HG03060 (cell line): ENCODE results near the gene UAP1L1.

Source experiments
- ATAC-seq: cut with Tn5 transposase; IDR thresholded peaks from one replicate; pipeline ENCODE4 v1.9.1; 2021; ENCODE audit warnings: low read depth, moderate number of reproducible peaks; ENCODE audit not compliant: unreplicated experiment

UAP1L1 gene

GRCh38 chr9:137089232-137089947 is 12.1 kb downstream of the UAP1L1 start:
- ATAC-seq, result no peak

- no peak for ATAC-seq
These were observed 18.6 kb downstream of the UAP1L1 start for GRCh38 chr9:137095664-137096517.

DNA sequence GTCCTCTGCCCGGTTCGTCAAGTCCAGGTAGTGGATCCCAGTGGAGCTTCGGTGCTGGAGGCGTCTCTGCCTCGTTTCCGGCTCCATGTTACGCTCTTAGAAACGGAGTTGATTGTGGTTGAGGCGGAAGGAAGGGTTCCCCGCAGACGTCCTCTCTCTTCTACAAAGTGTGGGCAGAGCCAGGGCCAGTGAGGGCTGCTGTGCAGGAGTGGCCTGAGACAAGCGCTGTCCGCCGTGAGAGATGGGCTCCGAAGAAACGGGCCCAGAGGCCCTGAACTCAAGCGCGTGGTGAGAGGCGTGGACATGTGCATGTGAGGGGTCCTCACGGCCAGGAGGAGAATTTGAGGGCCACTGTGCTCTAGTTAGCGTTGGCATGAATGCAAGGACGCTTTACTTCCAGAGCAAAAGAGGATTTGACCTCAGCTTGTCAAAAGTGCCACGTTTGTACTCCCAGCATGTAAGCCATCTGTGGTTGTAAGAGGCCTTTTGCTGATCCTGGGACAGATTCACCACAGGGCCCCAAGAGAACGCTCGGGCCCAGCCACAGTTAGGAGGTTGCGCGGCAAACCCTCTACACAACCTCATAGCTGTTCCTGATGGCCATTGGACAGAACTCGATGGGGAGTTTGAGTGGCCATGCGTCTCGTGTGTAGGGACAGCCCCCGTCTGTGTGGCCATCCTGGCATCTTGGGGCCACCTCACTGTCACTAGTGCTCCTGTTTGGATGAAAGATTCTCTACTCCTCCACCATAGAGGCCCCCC is 19.6 kb downstream of the UAP1L1 start:
- ATAC-seq, result no peak

DNA sequence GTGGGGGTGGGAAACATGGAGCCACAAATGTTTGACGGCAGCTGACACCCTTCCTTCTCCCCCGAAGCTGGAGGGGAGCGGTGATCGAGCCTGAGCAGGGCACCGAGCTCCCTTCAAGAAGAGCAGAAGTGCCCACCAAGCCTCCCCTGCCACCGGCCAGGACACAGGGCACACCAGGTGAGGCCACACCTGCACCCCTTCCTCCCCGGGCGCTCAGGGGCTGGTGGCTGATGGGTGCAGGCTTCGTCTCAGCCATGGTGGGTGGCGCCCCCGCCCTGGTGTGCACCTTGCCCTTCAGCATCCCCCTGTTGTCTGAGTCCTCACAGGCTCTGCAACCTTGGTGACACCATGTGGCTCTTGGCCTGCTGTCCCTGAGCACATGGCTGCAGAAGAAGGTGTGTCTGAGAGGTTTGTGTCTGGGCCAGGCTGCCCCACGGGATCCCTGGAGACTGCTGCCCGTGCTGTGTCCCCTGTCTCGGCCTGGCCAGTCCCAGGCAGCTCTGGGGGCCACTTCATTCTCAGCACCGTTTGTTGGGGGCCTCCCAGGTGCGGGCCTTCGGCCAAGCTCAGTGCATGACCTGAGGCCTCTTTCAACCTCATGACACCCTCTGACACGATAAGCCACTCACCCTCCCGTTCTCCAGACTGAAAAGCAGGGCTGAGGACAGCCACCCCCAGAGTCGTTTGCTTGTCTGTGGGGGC is 20.6 kb downstream of the UAP1L1 start:
- ATAC-seq, result no peak

DNA sequence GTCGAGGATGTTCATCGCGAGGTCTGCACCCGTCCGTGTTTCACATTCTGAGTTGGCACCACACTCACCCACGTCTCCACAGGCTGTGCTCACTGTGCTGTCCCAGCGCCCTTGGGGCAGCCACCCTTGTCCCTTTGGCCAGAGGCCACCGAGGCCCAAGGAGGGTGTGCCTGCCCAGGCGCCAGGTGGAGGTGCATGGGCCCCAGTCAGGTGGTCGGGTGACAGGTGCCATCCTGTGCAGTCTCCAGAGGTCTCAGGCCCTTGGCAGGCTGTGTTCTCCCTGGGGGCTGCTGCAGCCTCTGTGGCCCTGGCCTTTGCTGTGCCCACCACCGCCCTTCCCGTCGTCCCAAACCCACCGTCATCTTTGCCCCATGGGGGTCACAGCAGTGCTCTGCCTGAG is 21.9 kb downstream of the UAP1L1 start:
- no peak for ATAC-seq

GRCh38 chr9:137103206-137103999 is 26.1 kb downstream of the UAP1L1 start:
- ATAC-seq, result no peak

DNA sequence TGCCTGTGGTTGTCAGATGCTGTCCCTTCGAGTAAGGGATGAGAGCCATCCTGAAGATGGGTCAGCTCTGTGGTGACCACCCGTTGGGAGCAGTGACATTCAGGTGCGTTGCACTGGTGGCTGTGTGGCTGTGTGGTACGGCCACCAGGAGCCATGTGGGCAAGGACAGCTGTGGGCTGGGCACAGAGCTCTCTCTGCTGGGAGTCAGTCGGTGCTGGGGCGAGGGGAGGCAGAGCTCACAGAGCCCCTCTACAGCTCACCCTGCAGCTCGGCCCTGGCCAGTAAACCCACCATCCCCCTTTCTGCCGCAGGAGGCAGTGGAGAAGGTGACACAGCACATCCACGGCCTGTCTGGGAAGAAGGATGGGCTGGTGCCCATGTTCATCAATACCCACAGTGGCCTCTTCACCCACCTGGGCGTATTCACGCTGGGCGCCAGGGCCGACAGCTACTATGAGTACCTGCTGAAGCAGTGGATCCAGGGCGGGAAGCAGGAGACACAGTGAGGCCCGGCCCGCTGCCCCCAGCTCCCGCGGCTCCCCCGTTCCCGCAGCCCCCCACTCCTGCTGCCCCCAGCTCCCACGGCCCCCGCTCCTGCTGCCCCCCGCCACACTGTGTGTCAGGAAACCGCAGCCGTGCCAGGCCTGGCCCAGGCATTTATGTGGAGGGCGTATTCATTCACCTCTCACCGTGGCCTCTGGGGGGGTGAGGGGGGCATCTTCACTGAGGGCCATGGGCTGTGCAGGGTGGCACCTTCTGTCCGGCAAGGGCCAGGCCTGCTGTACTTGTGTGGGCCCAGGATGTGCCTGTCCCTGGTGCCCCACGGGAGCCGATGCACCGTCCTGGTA is 28.7 kb downstream of the UAP1L1 start:
- no peak for ATAC-seq

DNA sequence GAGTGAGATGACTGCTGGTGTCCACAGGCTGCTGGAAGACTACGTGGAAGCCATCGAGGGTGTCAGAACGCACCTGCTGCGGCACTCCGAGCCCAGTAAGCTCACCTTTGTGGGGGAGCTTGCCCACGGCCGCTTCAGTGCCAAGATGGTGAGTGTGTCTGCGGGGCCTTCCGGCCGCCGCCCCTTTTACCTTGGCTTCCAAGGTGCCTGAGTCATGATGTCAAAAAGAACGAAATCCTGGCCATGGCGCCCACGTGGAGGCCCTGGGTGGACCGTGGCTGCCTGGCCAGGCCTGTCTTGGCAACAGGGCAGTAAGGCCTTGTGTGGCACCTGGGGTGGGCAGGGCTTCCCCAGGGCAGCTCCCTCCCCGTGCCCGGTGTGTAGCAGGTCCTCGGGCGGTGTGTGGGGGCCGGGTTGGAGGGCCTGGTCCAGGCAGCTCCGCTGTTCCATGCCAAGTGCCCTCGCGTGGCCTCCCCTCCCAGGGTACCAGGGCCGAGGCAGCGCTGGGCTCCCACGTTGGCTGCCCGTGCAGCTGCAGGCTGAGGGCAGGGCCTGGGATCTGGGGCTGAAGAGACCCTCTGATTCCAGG is 29.4 kb downstream of the UAP1L1 start:
- no peak for ATAC-seq

DNA sequence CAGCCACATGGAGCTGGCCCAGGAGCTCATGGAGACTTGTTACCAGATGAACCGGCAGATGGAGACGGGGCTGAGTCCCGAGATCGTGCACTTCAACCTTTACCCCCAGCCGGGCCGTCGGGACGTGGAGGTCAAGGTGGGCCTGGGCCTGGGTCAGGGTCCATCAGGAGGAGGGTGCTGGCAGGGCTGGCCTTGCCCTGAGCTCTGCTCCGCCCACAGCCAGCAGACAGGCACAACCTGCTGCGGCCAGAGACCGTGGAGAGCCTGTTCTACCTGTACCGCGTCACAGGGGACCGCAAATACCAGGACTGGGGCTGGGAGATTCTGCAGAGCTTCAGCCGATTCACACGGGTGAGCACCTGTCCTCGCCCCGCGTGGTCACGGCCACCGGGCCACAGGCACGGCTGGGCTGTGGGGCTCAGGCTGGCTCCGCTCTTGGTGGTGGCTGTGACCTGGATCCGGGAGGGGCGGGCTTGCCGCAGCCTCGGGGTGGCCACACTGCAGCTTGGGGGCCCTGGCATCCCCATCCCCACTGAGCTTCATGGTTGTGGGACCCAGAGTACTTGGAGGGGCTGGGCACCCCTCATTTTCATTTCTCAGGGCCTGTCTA is 30.1 kb downstream of the UAP1L1 start:
- ATAC-seq, result no peak

- ATAC-seq, result no peak
These were observed 30.7 kb downstream of the UAP1L1 start for GRCh38 chr9:137107982-137108381.

GRCh38 chr9:137108608-137109249 is 31.4 kb downstream of the UAP1L1 start:
- ATAC-seq, result no peak

GRCh38 chr9:137109250-137110146 is 32.2 kb downstream of the UAP1L1 start:
- ATAC-seq, result no peak

DNA sequence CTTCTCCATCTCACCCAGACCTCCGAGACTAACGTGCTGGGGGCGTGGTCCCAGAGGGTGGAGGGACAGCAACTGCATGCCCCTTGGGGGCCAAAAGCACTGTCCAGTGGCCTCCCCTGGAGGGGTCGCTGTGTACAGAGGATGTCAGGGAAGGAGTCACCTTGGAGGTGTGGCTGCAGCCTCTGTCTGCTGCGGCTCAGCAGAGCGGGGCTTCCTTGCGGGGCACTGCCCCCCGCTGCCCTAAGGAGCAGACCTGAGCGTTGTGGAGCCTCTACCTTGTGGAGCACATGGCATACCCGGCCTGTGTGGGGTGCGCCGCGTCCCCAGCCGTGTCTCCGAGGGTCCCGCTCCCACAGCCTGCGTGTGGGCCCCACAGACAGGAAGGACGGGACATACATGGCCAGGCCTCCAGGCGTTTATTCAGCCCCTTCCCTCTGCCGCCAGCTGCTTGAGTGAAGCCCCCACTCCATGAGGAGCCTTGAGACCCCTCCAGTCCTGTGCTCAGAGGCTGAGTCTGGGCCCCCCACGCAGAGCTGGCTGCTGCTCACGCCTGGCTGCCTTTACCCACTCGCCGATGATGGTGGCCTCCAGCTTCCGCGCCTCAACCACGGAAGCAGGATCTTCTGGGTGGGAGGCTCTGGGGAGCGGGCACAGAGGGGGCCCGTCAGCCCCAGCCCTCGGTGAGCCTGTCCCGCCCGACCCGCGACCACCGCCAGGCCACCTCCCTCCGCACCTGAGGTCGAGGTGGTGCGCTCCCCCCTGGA is 33.0 kb downstream of the UAP1L1 start:
- no peak for ATAC-seq

DNA sequence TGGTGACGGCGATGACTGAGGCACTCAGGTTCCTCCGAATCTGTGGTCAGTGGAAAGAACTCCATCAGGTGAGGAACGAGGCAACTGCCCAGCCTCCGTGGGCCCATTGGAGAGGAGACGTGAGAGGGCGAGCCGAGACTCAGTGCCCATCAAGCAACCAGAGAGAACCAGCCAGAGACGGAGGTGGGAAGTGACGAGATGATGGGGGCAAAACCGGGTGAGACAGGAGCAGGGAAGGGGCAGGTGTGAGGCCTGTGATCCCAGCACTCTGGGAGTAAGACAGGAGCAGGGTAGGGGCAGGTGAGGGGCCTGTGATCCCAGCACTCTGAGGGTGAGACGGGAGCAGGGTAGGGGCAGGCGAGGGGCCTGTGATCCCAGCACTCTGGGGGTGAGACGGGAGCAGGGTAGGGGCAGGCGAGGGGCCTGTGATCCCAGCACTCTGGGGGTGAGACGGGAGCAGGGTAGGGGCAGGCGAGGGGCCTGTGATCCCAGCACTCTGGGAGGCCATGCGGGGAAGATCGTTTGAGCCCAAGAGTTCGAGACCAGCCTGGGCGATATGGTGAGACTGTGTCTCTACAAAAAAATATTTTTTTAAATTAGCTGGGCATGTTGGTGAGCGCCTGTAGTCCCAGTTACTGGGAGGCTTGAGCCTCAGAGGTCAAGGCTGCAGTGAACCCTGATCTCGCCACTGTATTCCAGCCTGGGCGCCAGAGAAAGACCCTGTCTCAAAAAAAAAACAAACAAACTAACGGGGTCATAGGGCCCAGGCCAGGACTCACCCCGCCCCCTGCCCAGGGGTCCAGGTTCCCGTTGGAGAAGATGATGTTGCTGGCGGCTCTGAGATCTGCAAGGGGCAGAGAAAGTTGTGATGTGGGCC is 33.8 kb downstream of the UAP1L1 start:
- no peak for ATAC-seq
